HL-60 (cell line): ENCODE results near the gene PSMC6.
A peak's percentile ranks its signal among the peaks of the same experiment; 100 is the strongest.

Source experiments
- DNase-seq, 2 experiments: peaks; one replicate each; pipeline ENCODE4 v3.0.0-alpha.2; 2010 to 2020; ENCODE audit warnings: low read depth in 1 of 2, low spot score in 1 of 2
- H3K27ac ChIP-seq: fragments of 250-450 bp; sonication (Bioruptor Pico); replicated peaks from 2 replicates; pipeline ENCODE4 v1.5.1; 2020; ENCODE audit warnings: mild to moderate bottlenecking, moderate library complexity
- H3K27me3 ChIP-seq: fragments of 250-450 bp; sonication (Bioruptor Pico); 2 replicates; pipeline ENCODE4 v1.5.1; 2021; ENCODE audit warnings: mild to moderate bottlenecking, moderate library complexity; ENCODE audit not compliant: insufficient read depth, poor library complexity, severe bottlenecking
- H3K4me3 ChIP-seq: replicated peaks from 2 replicates; pipeline ENCODE4 v1.5.1; 2011; ENCODE audit warnings: mild to moderate bottlenecking, control low read depth, low read length; ENCODE audit not compliant: insufficient read depth
- GABPA ChIP-seq: IDR thresholded peaks from 2 replicates; pipeline ENCODE4 v1.6.1; 2012; ENCODE audit warnings: low read depth
- POLR2AphosphoS5 ChIP-seq: IDR thresholded peaks from 2 replicates; pipeline ENCODE4 v1.6.1; 2012; ENCODE audit warnings: low read depth
- SPI1 ChIP-seq: IDR thresholded peaks from 2 replicates; pipeline ENCODE4 v1.6.1; 2012; ENCODE audit warnings: low read depth, mild to moderate bottlenecking, borderline replicate concordance
- TF ChIP-seq, protein P1 (sequence below): IDR thresholded peaks from 2 replicates; pipeline ENCODE4 v1.6.1; 2012; ENCODE audit warnings: low read depth; ENCODE audit not compliant: insufficient replicate concordance
- TF ChIP-seq, protein P2 (sequence below): IDR thresholded peaks from one replicate; pipeline ENCODE4 v1.5.1; 2011; ENCODE audit warnings: low read length, control low read depth, inconsistent platforms; ENCODE audit not compliant: insufficient read depth

PSMC6 gene

DNA sequence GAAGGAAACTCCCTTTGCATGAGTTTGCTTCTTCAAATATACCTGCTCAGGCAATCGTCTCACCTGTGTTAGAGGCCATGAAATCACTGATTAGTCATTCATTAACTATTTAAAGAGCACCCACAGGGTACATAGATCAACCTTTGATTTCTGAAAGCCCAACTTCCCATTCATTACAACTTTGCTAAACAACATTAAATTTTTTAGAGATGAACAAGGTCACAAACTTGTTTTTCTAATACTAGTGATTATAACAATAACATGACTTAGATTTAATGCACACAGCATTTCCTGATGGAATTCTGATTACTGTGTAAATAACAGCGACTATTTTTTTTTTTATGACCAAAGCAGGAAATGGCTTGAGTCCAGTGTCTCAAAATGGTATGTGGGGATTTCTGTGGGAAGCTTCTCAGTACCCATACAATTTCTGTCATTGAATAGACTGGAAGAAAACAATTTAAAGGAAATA lies 6.3 kb upstream of the PSMC6 start:
- no peak overlapping the region for H3K27ac ChIP-seq
- H3K4me3 ChIP-seq = no peak overlapping the region
- TF ChIP-seq, protein P1, sequence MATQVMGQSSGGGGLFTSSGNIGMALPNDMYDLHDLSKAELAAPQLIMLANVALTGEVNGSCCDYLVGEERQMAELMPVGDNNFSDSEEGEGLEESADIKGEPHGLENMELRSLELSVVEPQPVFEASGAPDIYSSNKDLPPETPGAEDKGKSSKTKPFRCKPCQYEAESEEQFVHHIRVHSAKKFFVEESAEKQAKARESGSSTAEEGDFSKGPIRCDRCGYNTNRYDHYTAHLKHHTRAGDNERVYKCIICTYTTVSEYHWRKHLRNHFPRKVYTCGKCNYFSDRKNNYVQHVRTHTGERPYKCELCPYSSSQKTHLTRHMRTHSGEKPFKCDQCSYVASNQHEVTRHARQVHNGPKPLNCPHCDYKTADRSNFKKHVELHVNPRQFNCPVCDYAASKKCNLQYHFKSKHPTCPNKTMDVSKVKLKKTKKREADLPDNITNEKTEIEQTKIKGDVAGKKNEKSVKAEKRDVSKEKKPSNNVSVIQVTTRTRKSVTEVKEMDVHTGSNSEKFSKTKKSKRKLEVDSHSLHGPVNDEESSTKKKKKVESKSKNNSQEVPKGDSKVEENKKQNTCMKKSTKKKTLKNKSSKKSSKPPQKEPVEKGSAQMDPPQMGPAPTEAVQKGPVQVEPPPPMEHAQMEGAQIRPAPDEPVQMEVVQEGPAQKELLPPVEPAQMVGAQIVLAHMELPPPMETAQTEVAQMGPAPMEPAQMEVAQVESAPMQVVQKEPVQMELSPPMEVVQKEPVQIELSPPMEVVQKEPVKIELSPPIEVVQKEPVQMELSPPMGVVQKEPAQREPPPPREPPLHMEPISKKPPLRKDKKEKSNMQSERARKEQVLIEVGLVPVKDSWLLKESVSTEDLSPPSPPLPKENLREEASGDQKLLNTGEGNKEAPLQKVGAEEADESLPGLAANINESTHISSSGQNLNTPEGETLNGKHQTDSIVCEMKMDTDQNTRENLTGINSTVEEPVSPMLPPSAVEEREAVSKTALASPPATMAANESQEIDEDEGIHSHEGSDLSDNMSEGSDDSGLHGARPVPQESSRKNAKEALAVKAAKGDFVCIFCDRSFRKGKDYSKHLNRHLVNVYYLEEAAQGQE = no peak
- TF ChIP-seq, protein P2, sequence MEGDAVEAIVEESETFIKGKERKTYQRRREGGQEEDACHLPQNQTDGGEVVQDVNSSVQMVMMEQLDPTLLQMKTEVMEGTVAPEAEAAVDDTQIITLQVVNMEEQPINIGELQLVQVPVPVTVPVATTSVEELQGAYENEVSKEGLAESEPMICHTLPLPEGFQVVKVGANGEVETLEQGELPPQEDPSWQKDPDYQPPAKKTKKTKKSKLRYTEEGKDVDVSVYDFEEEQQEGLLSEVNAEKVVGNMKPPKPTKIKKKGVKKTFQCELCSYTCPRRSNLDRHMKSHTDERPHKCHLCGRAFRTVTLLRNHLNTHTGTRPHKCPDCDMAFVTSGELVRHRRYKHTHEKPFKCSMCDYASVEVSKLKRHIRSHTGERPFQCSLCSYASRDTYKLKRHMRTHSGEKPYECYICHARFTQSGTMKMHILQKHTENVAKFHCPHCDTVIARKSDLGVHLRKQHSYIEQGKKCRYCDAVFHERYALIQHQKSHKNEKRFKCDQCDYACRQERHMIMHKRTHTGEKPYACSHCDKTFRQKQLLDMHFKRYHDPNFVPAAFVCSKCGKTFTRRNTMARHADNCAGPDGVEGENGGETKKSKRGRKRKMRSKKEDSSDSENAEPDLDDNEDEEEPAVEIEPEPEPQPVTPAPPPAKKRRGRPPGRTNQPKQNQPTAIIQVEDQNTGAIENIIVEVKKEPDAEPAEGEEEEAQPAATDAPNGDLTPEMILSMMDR = no peak
- H3K27me3 ChIP-seq = no peaks in the 10 kb centered on the region
- DNase-seq = no peak

DNA sequence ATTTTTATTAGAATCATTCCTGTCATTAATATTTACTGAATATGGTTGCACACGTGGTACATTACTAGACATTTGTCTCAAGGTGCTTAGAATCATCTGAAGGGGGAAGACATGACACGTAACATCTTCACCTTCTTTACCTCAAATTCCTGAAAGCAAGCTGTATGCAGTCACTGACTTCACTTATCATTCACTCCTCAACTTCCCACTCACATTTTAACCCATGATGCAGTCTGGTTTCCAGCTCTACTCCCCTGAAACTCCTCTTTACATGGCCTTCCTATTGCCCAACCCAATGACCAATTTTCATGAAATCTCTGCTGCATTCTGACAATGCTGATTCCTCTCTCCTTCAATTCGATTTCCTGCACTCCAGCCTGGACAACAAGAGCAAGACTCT lies 5.8 kb upstream of the PSMC6 start:
- TF ChIP-seq GABPA = no peak
- no peak for TF ChIP-seq SPI1
- TF ChIP-seq, protein P2 = no peak
- TF ChIP-seq, protein P1 = no peak
- TF ChIP-seq POLR2AphosphoS5 = no peak
- H3K27me3 ChIP-seq = no peaks in the 10 kb centered on the region
- no peak for DNase-seq
- no peak overlapping the region for H3K4me3 ChIP-seq
- H3K27ac ChIP-seq = no peak overlapping the region

DNA sequence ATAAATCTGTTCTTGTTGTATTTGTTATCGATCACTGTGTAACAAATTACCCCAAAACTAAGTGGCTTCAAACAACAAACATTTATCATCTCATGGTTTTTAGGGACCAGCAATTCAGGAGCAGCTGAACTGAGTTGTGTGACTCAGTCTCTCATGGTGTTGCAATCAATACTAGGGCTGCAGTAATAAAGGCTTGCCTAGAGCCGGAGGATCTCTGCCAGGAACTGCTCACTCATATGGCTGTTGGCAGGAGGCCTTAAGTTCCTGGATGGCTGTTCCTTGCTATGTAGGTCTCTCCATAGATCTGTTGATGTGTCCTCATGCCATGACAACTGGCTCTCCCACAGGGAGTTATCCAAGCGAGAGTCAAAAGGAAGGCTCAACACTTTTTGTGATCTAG lies 3.8 kb upstream of the PSMC6 start:
- Histone ChIP-seq H3K27me3 (no peaks in the 10 kb centered on the region), H3K27ac (no peak overlapping the region), H3K4me3 (no peak overlapping the region)
- peak; percentile 47 to 77 for DNase-seq
- TF ChIP-seq, protein P1 = no peak
- TF ChIP-seq SPI1 (no peak), POLR2AphosphoS5 (no peak)
- TF ChIP-seq, protein P2 = no peak
